Astrocyte of the spinal cord (primary cell): Measurements from ENCODE around the gene STRIT1.

Experiments
- DNase-seq: peaks from one replicate; pipeline ENCODE4 v3.0.0; 2011; ENCODE audit warnings: low read depth, low spot score
- H3K4me3 ChIP-seq: 2 replicates; pipeline ENCODE4 v1.5.1; 2011; ENCODE audit warnings: low read depth, mild to moderate bottlenecking, low read length, moderate library complexity
- in situ Hi-C: cut with HindIII; loops from 2 replicates; pipeline ENCODE4 v1.10.0; 2017; ENCODE audit warnings: low sequenced_read_pairs
- TF ChIP-seq, protein P1 (sequence below): IDR thresholded peaks from 2 replicates; pipeline ENCODE4 v1.5.1; 2012; ENCODE audit warnings: low read depth, mild to moderate bottlenecking, low read length, inconsistent platforms

The STRIT1 gene

GRCh38 chr3:155317211-155317610 is 23.7 kb upstream of the STRIT1 start:
- DNase-seq, result no peak
- H3K4me3 ChIP-seq, result no peak overlapping the region
- in situ Hi-C loops, result no loop called here
- TF ChIP-seq, protein P1, sequence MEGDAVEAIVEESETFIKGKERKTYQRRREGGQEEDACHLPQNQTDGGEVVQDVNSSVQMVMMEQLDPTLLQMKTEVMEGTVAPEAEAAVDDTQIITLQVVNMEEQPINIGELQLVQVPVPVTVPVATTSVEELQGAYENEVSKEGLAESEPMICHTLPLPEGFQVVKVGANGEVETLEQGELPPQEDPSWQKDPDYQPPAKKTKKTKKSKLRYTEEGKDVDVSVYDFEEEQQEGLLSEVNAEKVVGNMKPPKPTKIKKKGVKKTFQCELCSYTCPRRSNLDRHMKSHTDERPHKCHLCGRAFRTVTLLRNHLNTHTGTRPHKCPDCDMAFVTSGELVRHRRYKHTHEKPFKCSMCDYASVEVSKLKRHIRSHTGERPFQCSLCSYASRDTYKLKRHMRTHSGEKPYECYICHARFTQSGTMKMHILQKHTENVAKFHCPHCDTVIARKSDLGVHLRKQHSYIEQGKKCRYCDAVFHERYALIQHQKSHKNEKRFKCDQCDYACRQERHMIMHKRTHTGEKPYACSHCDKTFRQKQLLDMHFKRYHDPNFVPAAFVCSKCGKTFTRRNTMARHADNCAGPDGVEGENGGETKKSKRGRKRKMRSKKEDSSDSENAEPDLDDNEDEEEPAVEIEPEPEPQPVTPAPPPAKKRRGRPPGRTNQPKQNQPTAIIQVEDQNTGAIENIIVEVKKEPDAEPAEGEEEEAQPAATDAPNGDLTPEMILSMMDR, result no peak

GRCh38 chr3:155316426-155316825 is 22.9 kb upstream of the STRIT1 start:
- no peak overlapping the region for H3K4me3 ChIP-seq
- in situ Hi-C loops, result no loop called here
- no peak for DNase-seq
- TF ChIP-seq, protein P1, result no peak

DNA sequence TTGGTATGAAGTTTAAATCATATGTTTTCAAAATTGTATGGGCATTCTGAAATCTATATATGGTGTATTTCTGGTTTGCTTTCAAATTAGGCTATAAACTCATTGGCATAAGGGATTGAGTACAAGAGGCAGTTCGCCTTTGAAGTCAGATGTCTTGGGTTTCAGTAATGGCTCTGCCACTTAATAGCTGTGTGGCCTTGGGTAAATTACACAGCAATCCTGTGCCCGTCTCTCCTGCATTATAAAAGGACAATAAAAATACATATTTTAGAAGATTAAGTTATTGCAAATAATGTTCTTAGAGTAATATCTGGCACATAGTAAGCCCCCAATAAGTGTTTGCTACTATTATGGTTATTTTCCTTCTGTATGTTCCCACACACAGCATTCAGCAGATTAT is 20.4 kb upstream of the STRIT1 start:
- no peak for DNase-seq
- H3K4me3 ChIP-seq, result no peak overlapping the region
- in situ Hi-C loops, result no loop called here
- TF ChIP-seq, protein P1, result no peak

GRCh38 chr3:155313300-155313699 is 19.8 kb upstream of the STRIT1 start:
- no peak overlapping the region for H3K4me3 ChIP-seq
- DNase-seq, result no peak
- in situ Hi-C loops, result no loop called here
- TF ChIP-seq, protein P1, result no peak

DNA sequence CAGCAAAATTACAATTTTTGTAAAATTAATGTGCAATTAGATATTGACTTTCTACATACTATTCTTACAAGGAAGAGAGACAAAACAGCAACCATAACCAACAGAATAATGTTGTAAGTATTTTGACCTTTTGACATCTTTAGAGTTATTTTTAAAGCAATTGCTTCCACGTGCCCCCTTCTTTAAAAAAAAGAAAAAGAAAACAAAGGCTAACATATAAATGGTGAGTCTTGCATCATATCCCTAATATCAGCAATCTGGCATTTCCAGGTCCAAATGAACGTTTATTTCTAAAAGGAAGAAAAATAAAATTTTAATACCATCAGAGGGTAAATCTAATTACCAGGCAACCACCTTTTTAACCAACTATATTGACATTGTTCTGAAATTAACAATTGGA is 19.3 kb upstream of the STRIT1 start:
- in situ Hi-C loops, result no loop called here
- TF ChIP-seq, protein P1, result no peak
- DNase-seq, result peak; percentile 13

DNA sequence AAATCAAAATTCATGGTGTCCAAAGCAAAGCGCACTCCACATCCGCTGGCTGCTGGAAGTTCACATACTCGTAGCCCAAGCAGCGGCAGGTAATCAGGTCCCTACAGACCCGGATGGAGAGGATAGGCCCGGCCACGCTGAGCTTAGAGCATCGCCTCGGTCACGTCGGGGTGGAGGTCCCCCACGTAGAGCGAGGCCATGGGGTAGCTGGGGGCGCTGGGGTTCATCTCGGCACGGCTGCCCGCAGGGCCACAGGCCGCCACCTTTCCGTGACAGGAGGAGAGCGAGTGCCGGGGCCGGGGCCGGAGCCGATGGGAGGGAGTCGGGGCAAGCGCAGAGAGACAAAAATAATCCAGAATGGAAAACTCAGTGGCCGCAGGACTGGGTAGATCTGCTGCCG is 16.1 kb upstream of the STRIT1 start:
- no peak overlapping the region for H3K4me3 ChIP-seq
- in situ Hi-C loops, result no loop called here
- no peak for DNase-seq
- TF ChIP-seq, protein P1, result no peak

More for the DNA sequence above, 19.3 kb upstream of the STRIT1 start:
- no peak overlapping the region for H3K4me3 ChIP-seq

- in situ Hi-C loops, result no loop called here
- H3K4me3 ChIP-seq, result no peak overlapping the region
- DNase-seq, result peak; percentile 35
These were observed 15.3 kb upstream of the STRIT1 start for GRCh38 chr3:155308831-155309230.

More at GRCh38 chr3:155308831-155309230, 15.3 kb upstream of the STRIT1 start:
- TF ChIP-seq, protein P1, result no peak
